Fibroblast of the aortic adventitia (primary cell): ENCODE measurements around the gene SPX. TPM values are rescaled to one million over a fixed set of nuclear protein-coding genes. Genes with fewer than 3 reads are reported as not detected.

Experiments used
- DNase-seq: peaks from one replicate; pipeline ENCODE4 v3.0.0-alpha.2; 2010; ENCODE audit warnings: low read depth
- H3K4me3 ChIP-seq: 2 replicates; pipeline ENCODE4 v1.5.1; 2011; ENCODE audit warnings: low read depth, mild to moderate bottlenecking, control low read depth, low read length, moderate library complexity
- total RNA-seq: library from RNA; depleted of rRNA; stranded (reverse); fragments of >200 nt; gene quantifications from 2 replicates; pipeline ENCODE4 v1.2.3, GENCODE V29; 2012; ENCODE audit warnings: low replicate concordance
- TF ChIP-seq, protein P1 (sequence below): IDR thresholded peaks from 2 replicates; pipeline ENCODE4 v1.5.1; 2011; ENCODE audit warnings: mild to moderate bottlenecking, low read length, control low read depth, inconsistent platforms; ENCODE audit not compliant: insufficient read depth

SPX gene
- total RNA-seq, 1 donor, result 0.54 TPM

DNA sequence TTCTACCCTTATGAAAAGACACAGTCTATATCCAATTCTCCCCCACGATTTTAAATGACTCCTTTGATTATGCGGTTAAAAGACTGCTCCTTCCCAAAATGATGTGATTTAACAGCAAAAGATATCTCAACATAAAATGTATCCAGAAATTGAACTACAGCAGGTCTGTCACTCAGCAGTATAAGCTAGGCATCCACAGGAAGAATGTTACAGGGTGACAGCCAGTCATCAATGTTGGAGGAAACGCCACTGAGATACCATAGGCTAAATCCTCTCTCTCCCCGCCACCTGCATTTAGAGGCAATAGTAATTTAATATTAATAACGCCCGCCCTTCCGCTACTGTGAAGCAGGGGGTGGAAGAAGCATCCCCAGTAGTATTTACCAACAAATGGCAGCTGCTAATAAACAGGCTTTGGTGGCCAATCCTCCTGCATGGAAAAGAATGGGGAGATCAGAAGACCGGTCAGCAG lies 25.3 kb upstream of the SPX start:
- no peak for DNase-seq
- peak overlapping the region; percentile 82 for H3K4me3 ChIP-seq
- TF ChIP-seq, protein P1, sequence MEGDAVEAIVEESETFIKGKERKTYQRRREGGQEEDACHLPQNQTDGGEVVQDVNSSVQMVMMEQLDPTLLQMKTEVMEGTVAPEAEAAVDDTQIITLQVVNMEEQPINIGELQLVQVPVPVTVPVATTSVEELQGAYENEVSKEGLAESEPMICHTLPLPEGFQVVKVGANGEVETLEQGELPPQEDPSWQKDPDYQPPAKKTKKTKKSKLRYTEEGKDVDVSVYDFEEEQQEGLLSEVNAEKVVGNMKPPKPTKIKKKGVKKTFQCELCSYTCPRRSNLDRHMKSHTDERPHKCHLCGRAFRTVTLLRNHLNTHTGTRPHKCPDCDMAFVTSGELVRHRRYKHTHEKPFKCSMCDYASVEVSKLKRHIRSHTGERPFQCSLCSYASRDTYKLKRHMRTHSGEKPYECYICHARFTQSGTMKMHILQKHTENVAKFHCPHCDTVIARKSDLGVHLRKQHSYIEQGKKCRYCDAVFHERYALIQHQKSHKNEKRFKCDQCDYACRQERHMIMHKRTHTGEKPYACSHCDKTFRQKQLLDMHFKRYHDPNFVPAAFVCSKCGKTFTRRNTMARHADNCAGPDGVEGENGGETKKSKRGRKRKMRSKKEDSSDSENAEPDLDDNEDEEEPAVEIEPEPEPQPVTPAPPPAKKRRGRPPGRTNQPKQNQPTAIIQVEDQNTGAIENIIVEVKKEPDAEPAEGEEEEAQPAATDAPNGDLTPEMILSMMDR, result no peak

DNA sequence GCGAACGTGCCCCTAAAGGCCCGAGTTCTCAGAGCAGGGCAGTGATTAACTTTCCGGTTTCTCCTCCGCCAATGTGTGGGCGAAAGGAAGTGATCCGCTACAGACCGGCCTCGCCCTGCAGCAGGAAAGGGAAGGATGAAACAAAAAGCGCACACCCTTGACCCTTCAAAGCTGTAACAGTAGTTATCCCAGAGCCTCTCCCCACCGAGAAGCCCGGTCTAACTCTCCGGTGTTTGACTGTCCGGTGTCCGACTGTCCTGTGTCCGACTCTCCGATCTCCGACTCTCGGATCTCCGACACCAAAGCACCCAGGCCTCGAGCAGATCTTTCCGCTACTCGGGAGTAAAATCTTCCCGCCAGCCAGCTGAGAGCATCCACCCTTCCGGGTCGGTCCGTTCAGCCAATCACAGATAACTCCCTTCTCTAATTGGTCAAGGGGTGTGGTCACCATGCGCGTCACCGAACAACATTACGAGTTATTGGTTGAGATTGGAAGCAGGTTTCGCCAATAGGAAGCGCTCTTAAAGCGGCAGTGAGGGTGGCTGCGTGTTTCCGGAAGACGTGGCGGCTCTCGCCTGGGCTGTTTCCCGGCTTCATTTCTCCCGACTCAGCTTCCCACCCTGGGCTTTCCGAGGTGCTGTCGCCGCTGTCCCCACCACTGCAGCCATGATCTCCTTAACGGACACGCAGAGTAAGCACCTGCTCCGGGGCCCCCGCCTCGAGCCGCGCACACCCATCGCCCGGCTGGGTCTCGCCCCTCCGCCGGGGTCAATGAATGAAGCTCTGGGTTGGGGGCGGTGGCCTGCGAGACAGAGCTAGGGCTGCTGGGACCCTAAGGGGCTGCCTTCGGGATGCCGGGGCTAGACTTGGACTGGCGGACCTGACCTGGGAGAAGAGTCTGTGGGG lies 24.6 kb upstream of the SPX start, which contains the start of the genes GOLT1B and RECQL:
TSS of gene GOLT1B (plus strand) at position 532 of the 906 bp plus-strand sequence. CDS start at position 667, 135 bp downstream.
TSS of gene RECQL (minus strand) at position 378 of the 906 bp plus-strand sequence. CDS start 2,065 bp downstream, outside the sequence.
- TF ChIP-seq, protein P1, result no peak
- DNase-seq, result peak; percentile 99
- peak within 1 kb of the TSS; percentile 88 for H3K4me3 ChIP-seq

GRCh38 chr12:21502164-21502496 lies 24.0 kb upstream of the SPX start:
- TF ChIP-seq, protein P1, result no peak
- DNase-seq, result peak; percentile 33
- H3K4me3 ChIP-seq, result peak overlapping the region; percentile 88

DNA sequence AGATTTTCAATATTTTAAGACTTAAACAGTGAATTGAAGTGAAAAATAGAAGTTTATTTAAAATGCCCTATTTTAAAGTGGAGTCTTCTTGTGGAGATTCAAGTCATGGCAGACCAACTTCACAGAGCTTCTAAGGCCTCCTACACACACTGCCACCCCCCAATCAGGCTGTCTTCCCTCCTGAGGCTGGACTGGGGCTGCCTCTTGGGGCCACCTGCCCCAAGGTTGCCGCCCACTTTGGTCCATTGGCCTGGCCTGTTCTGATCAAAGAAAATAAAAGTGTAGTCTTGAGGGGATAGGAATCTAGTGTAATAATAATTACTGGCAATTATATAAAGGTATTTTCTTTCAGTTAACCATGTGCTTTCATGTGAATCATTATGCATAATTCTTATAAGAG lies 23.2 kb upstream of the SPX start:
- H3K4me3 ChIP-seq, result peak overlapping the region; percentile 88
- DNase-seq, result no peak
- TF ChIP-seq, protein P1, result no peak

GRCh38 chr12:21505888-21506287 lies 20.2 kb upstream of the SPX start:
- no peak for DNase-seq
- H3K4me3 ChIP-seq, result no peak overlapping the region
- TF ChIP-seq, protein P1, result no peak

- no peak for DNase-seq
Observed at GRCh38 chr12:21507849-21508248, 18.2 kb upstream of the SPX start.

More at GRCh38 chr12:21507849-21508248, 18.2 kb upstream of the SPX start:
- no peak overlapping the region for H3K4me3 ChIP-seq
- TF ChIP-seq, protein P1, result no peak
